Thyroid gland (tissue), 4 donors: Measurements from ENCODE around the gene RBP7.
"Not testable (repeated sequence)": the region's sequence is repeated elsewhere in the genome, so short reads cannot be mapped to it uniquely, and the experiment has no call there.

Source experiments
- CTCF ChIP-seq, 6 experiments: fragments of 200-600 bp in 3 of 6; fragments of 450-650 bp in 3 of 6; sonication (generic) in 3 of 6; IDR thresholded peaks; one replicate each; pipeline ENCODE4 v1.5.1; 2016 to 2019; ENCODE audit warnings: antibody characterized with exemption in 6 of 6, mild to moderate bottlenecking in 2 of 6, inconsistent platforms in 1 of 6, moderate library complexity in 1 of 6
- POLR2A ChIP-seq, 2 donors: fragments of 450-650 bp; IDR thresholded peaks; one replicate each; pipeline ENCODE4 v1.6.1; 2017; ENCODE audit warnings: antibody characterized with exemption in 2 of 2, mild to moderate bottlenecking in 2 of 2, moderate library complexity in 1 of 2

DNA sequence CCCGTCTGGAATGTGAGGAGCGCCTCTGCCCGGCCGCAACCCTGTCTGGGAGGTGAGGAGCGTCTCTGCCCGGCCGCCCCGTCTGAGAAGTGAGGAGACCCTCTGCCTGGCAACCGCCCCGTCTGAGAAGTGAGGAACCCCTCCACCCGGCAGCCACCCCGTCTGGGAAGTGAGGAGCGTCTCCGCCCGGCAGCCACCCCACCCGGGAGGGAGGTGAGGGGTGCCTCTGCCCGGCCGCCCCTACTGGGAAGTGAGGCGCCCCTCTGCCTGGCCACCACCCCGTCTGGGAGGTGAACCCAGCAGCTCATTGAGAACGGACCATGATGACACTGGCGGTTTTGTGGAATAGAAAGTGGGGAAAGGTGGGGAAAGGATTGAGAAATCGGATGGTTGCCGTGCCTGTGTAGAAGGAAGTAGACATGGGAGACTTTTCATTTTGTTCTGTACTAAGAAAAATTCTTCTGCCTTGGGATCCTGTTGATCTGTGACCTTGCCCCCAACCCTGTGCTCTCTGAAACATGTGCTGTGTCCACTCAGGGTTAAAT, 32.0 kb downstream of the RBP7 start:
- TF ChIP-seq CTCF, POLR2A (IDR thresholded peaks at IDR 0.05): not testable (repeated sequence)
